Activated T-cell treated with anti-CD3 and anti-CD28 coated beads, Interleukin-2, amount 50 U/mL, for 4 hours (primary cell): ENCODE measurements around the gene PRELID3B. TPM values are rescaled to one million over a fixed set of nuclear protein-coding genes. Genes with fewer than 3 reads are reported as not detected.

Experiments used
- ATAC-seq, 2 donors: fragments of 200-7000 bp; cut with Tn5 transposase; one replicate each; pipeline ENCODE4 v1.10.0; 2021
- DNase-seq: peaks from one replicate; pipeline ENCODE4 v3.0.0-alpha.2; 2020
- H3K27me3 Mint-ChIP-seq: one replicate; pipeline ENCODE4 v1.8.0; 2021; ENCODE audit warnings: low read depth, mixed read lengths
- H3K36me3 Mint-ChIP-seq: one replicate; pipeline ENCODE4 v1.8.0; 2022; ENCODE audit warnings: mixed read lengths; ENCODE audit not compliant: insufficient read depth
- H3K4me1 Mint-ChIP-seq: one replicate; pipeline ENCODE4 v1.8.0; 2021; ENCODE audit warnings: low read depth, mixed read lengths
- H3K4me3 Mint-ChIP-seq: one replicate; pipeline ENCODE4 v1.8.0; 2021; ENCODE audit warnings: mild to moderate bottlenecking, moderate library complexity, mixed read lengths
- H3K9me3 Mint-ChIP-seq: one replicate; pipeline ENCODE4 v1.8.0; 2021; ENCODE audit warnings: mixed read lengths
- total RNA-seq, 3 donors: library from RNA; stranded (reverse); gene quantifications; one replicate each; pipeline ENCODE4 v1.2.1, GENCODE V29; 2021

PRELID3B gene
- total RNA-seq, 3 donors from 2014 or later: 147 to 174 (median 160) TPM

DNA sequence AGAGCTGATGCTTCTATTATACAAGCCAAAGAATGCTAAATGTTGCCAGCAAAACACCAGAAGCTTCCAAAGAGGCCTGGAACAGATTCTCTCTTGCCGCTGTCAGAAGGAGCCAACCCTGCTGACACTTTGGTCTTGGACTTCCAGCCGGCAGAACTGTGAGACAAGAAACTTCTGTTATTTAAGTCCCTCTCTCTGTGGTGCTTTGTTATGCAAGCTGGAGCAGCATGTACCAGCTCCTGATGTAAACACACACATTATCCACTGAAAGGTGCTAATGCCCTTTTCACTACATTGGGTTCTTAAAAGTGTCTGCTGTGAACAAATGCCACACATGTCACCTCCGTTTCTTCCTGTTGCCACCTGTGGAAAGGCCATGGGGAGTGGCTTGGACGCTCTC is 25.9 kb upstream of the PRELID3B start:
- DNase-seq (no peak), ATAC-seq (no peak)
- H3K4me1 Mint-ChIP-seq: no peaks in the 10 kb centered on the region
- no peaks in the 10 kb centered on the region for H3K27me3 Mint-ChIP-seq
- H3K4me3 Mint-ChIP-seq: no peak overlapping the region
- no peaks in the 10 kb centered on the region for H3K36me3 Mint-ChIP-seq
- H3K9me3 Mint-ChIP-seq: no peaks in the 10 kb centered on the region

- H3K27me3 Mint-ChIP-seq: peaks cover 5% of the 10 kb centered on the region
- DNase-seq: no peak
- H3K9me3 Mint-ChIP-seq: no peaks in the 10 kb centered on the region
- no peak overlapping the region for H3K4me3 Mint-ChIP-seq
- H3K36me3 Mint-ChIP-seq: no peaks in the 10 kb centered on the region
- H3K4me1 Mint-ChIP-seq: no peaks in the 10 kb centered on the region
- ATAC-seq: no peak
Measured at GRCh38 chr20:59064214-59064722, 21.7 kb upstream of the PRELID3B start.

- Mint-ChIP-seq H3K27me3 (peaks cover 5% of the 10 kb centered on the region), H3K4me1 (no peaks in the 10 kb centered on the region), H3K9me3 (no peaks in the 10 kb centered on the region)
Measured at GRCh38 chr20:59063358-59064213, 21.0 kb upstream of the PRELID3B start.

DNA sequence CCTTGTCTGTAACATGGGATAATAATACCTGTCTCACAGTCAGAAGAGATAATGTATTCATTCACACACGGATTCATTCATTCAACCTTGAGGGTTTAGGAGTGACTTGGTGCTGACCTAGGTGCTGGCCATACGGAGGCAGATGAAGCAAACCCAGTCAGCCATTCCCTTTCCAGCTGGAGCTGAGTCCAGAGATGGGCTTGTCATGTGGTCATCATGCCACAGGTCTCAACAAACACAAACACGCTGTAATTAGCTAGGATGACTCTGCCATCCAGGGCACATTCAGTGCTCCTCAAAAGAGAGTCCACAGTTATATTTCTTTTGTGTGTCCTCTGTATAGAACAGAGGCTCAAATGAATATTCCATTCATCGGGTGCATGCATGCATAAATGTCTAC is 19.5 kb upstream of the PRELID3B start:
- DNase-seq: no peak
- Mint-ChIP-seq H3K4me1 (no peaks in the 10 kb centered on the region), H3K36me3 (no peaks in the 10 kb centered on the region), H3K27me3 (peaks cover 5% of the 10 kb centered on the region), H3K9me3 (no peaks in the 10 kb centered on the region), H3K4me3 (no peak overlapping the region)
- no peak for ATAC-seq

More at GRCh38 chr20:59063358-59064213, 21.0 kb upstream of the PRELID3B start:
- ATAC-seq: no peak
- no peak overlapping the region for H3K4me3 Mint-ChIP-seq
- DNase-seq: no peak
- H3K36me3 Mint-ChIP-seq: no peaks in the 10 kb centered on the region

- Mint-ChIP-seq H3K27me3 (peaks cover 24% of the 10 kb centered on the region), H3K36me3 (no peaks in the 10 kb centered on the region), H3K4me3 (no peak overlapping the region), H3K9me3 (no peaks in the 10 kb centered on the region), H3K4me1 (no peaks in the 10 kb centered on the region)
- ATAC-seq (no peak), DNase-seq (no peak)
Measured at GRCh38 chr20:59055302-59055701, 12.7 kb upstream of the PRELID3B start.

GRCh38 chr20:59051666-59052185 is 9.1 kb upstream of the PRELID3B start:
- DNase-seq: no peak
- no peaks in the 10 kb centered on the region for H3K9me3 Mint-ChIP-seq
- ATAC-seq: no peak
- peaks cover 10% of the 10 kb centered on the region for H3K4me1 Mint-ChIP-seq
- H3K4me3 Mint-ChIP-seq: no peak overlapping the region
- no peaks in the 10 kb centered on the region for H3K36me3 Mint-ChIP-seq
- peaks cover 27% of the 10 kb centered on the region for H3K27me3 Mint-ChIP-seq

GRCh38 chr20:59050437-59050836 is 7.9 kb upstream of the PRELID3B start:
- no peak for ATAC-seq

GRCh38 chr20:59048681-59049030 is 6.1 kb upstream of the PRELID3B start:
- no peak for ATAC-seq
- Mint-ChIP-seq H3K9me3 (no peaks in the 10 kb centered on the region), H3K4me1 (peaks cover 21% of the 10 kb centered on the region), H3K4me3 (no peak overlapping the region), H3K27me3 (peaks cover 21% of the 10 kb centered on the region), H3K36me3 (no peaks in the 10 kb centered on the region)
- DNase-seq: no peak

More at GRCh38 chr20:59050437-59050836, 7.9 kb upstream of the PRELID3B start:
- H3K36me3 Mint-ChIP-seq: no peaks in the 10 kb centered on the region
- DNase-seq: no peak
- H3K9me3 Mint-ChIP-seq: no peaks in the 10 kb centered on the region
- peaks cover 27% of the 10 kb centered on the region for H3K27me3 Mint-ChIP-seq
- H3K4me3 Mint-ChIP-seq: no peak overlapping the region
- peaks cover 12% of the 10 kb centered on the region for H3K4me1 Mint-ChIP-seq

DNA sequence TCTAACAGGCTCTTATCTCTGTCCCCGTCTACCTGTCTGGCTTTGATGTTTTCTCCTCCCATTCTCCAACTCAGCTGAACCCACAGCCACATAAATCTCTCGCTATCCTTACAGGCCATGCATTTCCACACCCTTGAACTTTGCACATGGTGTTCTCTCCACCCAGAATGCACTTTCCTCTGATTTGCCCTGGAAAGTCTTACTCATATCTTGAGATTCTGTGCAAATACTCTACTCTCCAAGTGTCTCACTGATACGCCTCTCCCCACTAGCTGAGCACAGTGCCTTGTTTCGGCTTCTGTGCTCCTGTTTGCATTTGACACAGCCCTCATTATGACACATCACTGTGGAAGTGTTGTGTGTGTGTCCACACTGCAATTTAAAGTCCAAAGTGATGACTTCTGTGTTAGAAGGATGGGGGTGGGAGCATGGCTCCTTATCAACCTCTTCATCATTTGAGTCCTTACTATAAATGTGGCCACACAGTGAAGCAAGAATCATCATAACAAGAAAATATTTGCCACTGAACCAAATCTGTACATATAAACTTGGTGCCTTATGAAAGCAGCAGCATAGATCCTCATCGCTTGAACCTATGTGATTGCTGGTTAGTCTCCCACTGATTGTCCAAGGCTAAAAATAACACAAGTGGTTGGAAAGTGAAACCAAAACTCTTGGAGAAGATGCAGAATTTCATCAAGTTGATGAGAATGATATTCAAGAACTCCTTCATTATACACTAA is 5.5 kb upstream of the PRELID3B start:
- ATAC-seq (peak; percentile 64 to 67), DNase-seq (no peak)

DNA sequence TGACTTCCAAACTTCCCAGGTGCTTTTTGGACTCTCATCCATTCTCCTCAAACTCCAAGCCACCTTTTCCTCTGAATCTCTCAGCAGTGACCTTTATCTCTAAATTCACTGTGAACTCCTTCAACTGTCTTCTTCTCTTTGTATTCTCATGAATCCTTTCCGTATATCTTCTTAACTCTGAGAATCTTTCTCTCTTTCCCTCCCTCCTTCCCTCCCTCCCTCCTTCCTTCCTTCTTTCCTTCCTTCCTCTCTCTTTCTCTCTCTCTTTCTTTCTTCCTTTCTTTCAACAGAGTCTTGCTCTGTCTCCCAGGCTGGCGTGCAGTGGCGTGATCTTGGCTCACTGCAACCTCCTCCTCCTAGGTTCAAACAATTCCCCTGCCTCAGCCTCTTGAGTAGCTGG is 4.3 kb upstream of the PRELID3B start:
- Mint-ChIP-seq H3K9me3 (no peaks in the 10 kb centered on the region), H3K36me3 (no peaks in the 10 kb centered on the region), H3K4me3 (no peak overlapping the region), H3K4me1 (peaks cover 28% of the 10 kb centered on the region), H3K27me3 (peaks cover 14% of the 10 kb centered on the region)
- ATAC-seq (no peak), DNase-seq (no peak)

More for the DNA sequence above, 5.5 kb upstream of the PRELID3B start:
- H3K27me3 Mint-ChIP-seq: peaks cover 18% of the 10 kb centered on the region
- H3K36me3 Mint-ChIP-seq: no peaks in the 10 kb centered on the region
- no peaks in the 10 kb centered on the region for H3K9me3 Mint-ChIP-seq
- H3K4me3 Mint-ChIP-seq: no peak overlapping the region
- peaks cover 26% of the 10 kb centered on the region for H3K4me1 Mint-ChIP-seq

GRCh38 chr20:59044796-59045195 is 2.2 kb upstream of the PRELID3B start:
- H3K4me3 Mint-ChIP-seq: no peak overlapping the region
- no peaks in the 10 kb centered on the region for H3K9me3 Mint-ChIP-seq
- H3K4me1 Mint-ChIP-seq: peaks cover 44% of the 10 kb centered on the region
- no peak for ATAC-seq
- DNase-seq: no peak
- peaks cover 12% of the 10 kb centered on the region for H3K36me3 Mint-ChIP-seq
- peaks cover 3% of the 10 kb centered on the region for H3K27me3 Mint-ChIP-seq

- no peak for ATAC-seq
- H3K27me3 Mint-ChIP-seq: peaks cover under 1% of the 10 kb centered on the region
- peaks cover 49% of the 10 kb centered on the region for H3K4me1 Mint-ChIP-seq
- H3K4me3 Mint-ChIP-seq: no peak overlapping the region
- H3K9me3 Mint-ChIP-seq: no peaks in the 10 kb centered on the region
- DNase-seq: no peak
- H3K36me3 Mint-ChIP-seq: peaks cover 14% of the 10 kb centered on the region
Measured at GRCh38 chr20:59044295-59044694, 1.7 kb upstream of the PRELID3B start.

GRCh38 chr20:59043698-59044097 is 1.1 kb upstream of the PRELID3B start:
- no peaks in the 10 kb centered on the region for H3K9me3 Mint-ChIP-seq
- no peak for ATAC-seq
- H3K4me1 Mint-ChIP-seq: peaks cover 55% of the 10 kb centered on the region
- H3K4me3 Mint-ChIP-seq: peak overlapping the region; percentile 81
- DNase-seq: no peak
- no peaks in the 10 kb centered on the region for H3K27me3 Mint-ChIP-seq
- peaks cover 18% of the 10 kb centered on the region for H3K36me3 Mint-ChIP-seq

DNA sequence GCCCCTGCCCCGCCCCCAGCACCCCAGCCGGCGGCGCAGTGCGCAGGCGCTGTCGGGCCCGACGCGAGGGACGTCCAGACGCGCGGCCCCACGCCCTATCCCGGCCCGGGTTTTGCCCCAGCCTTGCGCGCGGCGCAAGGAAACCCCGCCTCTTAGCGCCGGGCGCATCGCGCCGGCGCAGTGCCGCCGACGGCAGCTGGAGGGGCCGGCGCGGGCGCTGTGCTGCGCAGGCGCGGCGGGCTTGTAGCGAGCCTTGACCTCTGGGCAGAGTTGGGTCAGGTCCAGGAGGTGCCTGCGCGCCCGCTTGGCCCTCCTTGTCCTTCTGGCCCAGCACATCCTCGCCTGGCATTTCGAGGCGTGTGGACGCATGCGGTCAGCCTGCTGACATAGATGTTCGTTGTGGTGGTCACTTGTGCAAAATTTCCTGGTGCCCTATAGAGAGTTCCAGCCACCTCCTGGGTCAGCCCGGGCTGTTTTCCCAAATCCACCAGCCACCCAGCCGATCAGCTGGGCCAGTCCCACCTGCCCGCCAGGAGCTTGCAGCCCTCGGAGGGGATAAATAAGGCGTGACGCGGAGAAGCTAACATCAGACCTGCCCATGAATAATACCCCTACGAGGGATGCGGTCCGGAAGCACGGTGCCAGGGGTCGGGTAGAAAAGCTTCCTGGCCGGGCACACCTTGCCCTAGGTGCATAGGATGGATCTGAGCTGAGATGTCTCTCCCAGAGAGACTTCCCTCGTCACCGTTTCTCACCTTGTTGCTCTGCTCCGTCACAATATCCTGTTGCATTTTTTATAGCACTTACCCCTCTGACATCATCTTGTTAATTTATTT is 428 bp upstream of the PRELID3B start:
- peaks cover 18% of the 10 kb centered on the region for H3K36me3 Mint-ChIP-seq
- H3K4me1 Mint-ChIP-seq: peaks cover 50% of the 10 kb centered on the region
- H3K9me3 Mint-ChIP-seq: no peaks in the 10 kb centered on the region
- ATAC-seq (peak; percentile 98), DNase-seq (peak; percentile 92)
- no peaks in the 10 kb centered on the region for H3K27me3 Mint-ChIP-seq
- peak overlapping the region; percentile 93 for H3K4me3 Mint-ChIP-seq
